Measurements from ENCODE around the gene TMA7.

GRCh38 chr3:48493203-48493501 lies 53.1 kb downstream of the TMA7 start:
- TF ChIP-seq CTCF (IDR thresholded peaks at IDR 0.05) (no peak), POLR2A (IDR thresholded peaks at IDR 0.05) (no peak), POLR2AphosphoS5 (IDR thresholded peaks at IDR 0.05) (no peak)
